GM10248 (cell line): ENCODE measurements around the gene C20orf204.

Source experiments
- CTCF ChIA-PET: fragments of 300-600 bp; sonication (Branson Sonifier 250); formaldehyde crosslinking; extraction: SDS; loops from one replicate; lab custom pipeline; 2021; ENCODE audit warnings: antibody characterized with exemption; lab: Yijun Ruan, JAX
- POLR2A ChIA-PET: fragments of 350-650 bp; sonication (Branson Sonifier 250); formaldehyde crosslinking; extraction: SDS; loops from one replicate; lab custom pipeline; 2020; ENCODE audit warnings: antibody characterized with exemption; lab: Yijun Ruan, JAX
- DNase-seq: peaks from one replicate; pipeline ENCODE4 v3.0.0; 2012; ENCODE audit errors: extremely low spot score
- CTCF ChIP-seq: IDR thresholded peaks from 2 replicates; pipeline ENCODE4 v1.5.1; 2012; ENCODE audit warnings: mild to moderate bottlenecking, low read depth; ENCODE audit errors: extremely low read depth, missing control alignments, control extremely low read depth

C20orf204 gene

DNA sequence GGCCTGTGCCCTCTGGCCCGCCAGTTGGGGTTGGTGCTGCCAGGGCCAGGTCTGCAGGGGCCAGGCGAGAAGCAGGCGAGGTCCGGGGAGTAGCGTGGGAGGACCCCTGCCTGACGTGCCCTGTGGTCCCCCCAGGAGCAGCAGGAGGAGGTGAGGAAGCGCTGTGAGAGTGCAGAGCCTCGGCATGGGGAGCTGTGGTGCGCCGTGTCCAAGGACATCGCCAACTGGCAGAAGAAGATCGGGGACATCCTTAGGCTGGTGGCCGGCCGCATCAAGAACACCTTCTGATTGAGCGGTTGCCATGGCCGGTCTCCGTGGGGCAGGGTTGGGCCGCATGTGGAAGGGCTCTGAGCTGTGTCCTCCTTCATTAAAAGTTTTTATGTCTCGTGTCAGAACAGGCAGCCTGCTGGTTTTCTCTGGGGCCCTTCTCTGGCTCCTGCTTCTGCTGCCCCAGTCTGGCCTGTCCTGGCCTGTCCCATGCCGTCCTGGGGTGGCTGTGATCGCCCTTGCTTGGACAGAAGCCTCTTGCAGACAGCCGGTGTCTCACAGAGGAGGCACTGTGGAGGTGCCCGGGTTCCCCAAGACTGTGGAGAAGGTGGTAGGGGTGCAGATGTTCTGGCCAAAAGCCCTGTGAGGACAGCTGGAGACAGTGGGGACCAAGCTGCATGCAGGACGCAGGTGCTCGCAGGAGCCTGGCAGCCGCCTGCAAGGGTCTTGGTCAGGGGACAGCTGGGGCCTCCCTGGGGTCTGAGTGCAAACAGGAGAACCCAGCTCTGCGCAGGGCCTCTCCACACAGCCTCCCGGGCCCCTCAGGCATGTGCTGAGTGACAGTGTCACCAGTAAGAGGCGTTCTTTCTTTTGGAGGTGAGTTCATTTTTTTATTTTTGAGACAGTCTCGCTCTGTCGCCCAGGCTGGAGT lies 3.0 kb upstream of the C20orf204 start:
- DNase-seq = no peak
- CTCF ChIA-PET = interaction anchor here (1.0 to 2.6 kb wide), 4 partner anchors 24 to 87 kb away, joined by 3 to 12 read pairs (median 4); partner anchors contain the start of genes PRPF6 and SAMD10
- POLR2A ChIA-PET = no interaction called here
- no peak for TF ChIP-seq CTCF

- POLR2A ChIA-PET = interaction anchor here (0.7 kb wide), 1 partner anchor 42 kb away, joined by 3 read pairs; no protein-coding TSS in a partner anchor
- CTCF ChIA-PET = interaction anchor here (1.1 to 2.6 kb wide), 3 partner anchors 45 to 86 kb away, joined by 3 to 12 read pairs (median 4); partner anchors contain the start of genes PRPF6 and SAMD10
- no peak for TF ChIP-seq CTCF
- DNase-seq = no peak
These were observed 1.9 kb upstream of the C20orf204 start for GRCh38 chr20:64033981-64034493.

GRCh38 chr20:64035066-64035932 lies 683 bp upstream of the C20orf204 start:
- DNase-seq = peak; percentile 51
- POLR2A ChIA-PET = interaction anchor here (1.2 to 2.5 kb wide), 2 partner anchors 8 to 19 kb away, joined by 3 to 8 read pairs; no protein-coding TSS in a partner anchor
- TF ChIP-seq CTCF = no peak
- CTCF ChIA-PET = interaction anchor here (1.3 to 6.4 kb wide), 4 partner anchors 7 to 53 kb away, joined by 3 to 116 read pairs (median 20); partner anchors contain the start of genes PRPF6 and SAMD10

DNA sequence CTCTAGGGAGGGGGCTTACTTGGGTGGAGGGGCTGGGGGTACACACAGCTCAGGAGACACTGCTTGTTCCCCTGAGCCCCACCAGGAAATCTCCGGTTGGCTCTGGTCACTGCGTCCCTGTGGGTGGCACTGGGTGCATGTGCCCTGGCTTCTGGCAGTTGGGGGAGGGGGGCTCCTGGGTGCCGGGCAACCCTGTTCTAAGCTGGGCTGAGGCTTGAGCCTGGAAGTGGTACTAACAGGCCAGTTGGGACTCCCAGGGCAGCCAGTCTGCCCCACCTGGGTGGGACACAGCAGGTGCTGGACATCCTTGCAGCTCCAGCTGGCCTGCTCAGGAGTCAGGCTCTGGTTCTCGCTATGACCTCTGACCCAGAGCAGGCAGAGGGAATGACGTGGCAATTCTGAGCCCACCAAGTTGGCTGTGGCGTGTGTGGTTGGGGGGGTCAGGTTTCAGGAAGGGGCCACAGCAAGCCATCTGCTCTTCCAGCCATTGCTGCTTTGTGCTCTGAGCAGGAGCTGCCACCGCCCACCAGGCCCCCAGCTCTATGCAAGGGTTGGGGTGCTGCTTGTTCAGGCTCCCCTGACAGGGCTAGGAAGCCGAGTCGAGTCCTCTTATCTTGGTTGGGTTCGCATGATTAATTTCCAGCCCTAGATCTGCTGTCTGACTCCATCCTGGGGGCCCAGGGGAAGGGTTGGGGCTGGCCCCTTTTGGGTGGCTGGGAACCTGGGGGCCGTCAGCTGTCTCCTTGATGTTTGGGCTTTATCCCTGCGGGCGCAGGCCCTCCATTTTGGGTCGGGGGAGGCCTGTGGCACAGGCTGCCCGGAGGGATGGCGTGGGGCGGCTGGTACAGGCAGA lies 590 bp downstream of the C20orf204 start:
- ChIA-PET POLR2A (interaction anchor here (1.2 to 2.5 kb wide), 4 partner anchors 9 to 56 kb away, joined by 3 to 8 read pairs (median 7); partner anchors contain the start of genes PRPF6 and SAMD10), CTCF (interaction anchor here (1.1 to 7.4 kb wide), 8 partner anchors 9 to 63 kb away, joined by 3 to 116 read pairs (median 32); partner anchors contain the start of genes PRPF6, SAMD10 and SOX18)
- no peak for DNase-seq
- no peak for TF ChIP-seq CTCF

- ChIA-PET CTCF (interaction anchor here (2.8 to 7.4 kb wide), 7 partner anchors 9 to 63 kb away, joined by 9 to 116 read pairs (median 33); partner anchors contain the start of genes PRPF6, SAMD10 and SOX18), POLR2A (interaction anchor here (0.5 to 2.5 kb wide), 4 partner anchors 10 to 66 kb away, joined by 3 to 8 read pairs (median 7); partner anchors contain the start of genes PRPF6 and SAMD10)
- DNase-seq = no peak
- TF ChIP-seq CTCF = no peak
These were observed 1.2 kb downstream of the C20orf204 start for GRCh38 chr20:64037199-64037497.
